ENCODE data around the gene UNG.
"Not testable (repeated sequence)": the region's sequence is repeated elsewhere in the genome, so short reads cannot be mapped to it uniquely, and the experiment has no call there.

UNG gene

GRCh38 chr12:109126784-109127183, 29.4 kb downstream of the UNG start:
- no peak overlapping the region for H3K27ac ChIP-seq (ENCODE audit: low read length)
- peaks cover 3% of the 10 kb centered on the region for H3K4me1 ChIP-seq (ENCODE audit: control insufficient read depth, low read depth, low read length)
- no peaks in the 10 kb centered on the region for H3K9me3 ChIP-seq (ENCODE audit: control insufficient read depth, low read depth, low read length)
- no peak overlapping the region for H3K4me3 ChIP-seq (ENCODE audit: low read length)
- no peaks in the 10 kb centered on the region for H3K27me3 ChIP-seq (ENCODE audit: control insufficient read depth, insufficient read depth, low read length)
- H3K9ac ChIP-seq (ENCODE audit: low read length): no peak overlapping the region
- H3K36me3 ChIP-seq (ENCODE audit: control insufficient read depth, low read depth, low read length): no peaks in the 10 kb centered on the region

GRCh38 chr12:109127533-109128242, 30.3 kb downstream of the UNG start:
- H3K4me1 ChIP-seq (ENCODE audit: control insufficient read depth, low read depth, low read length): peaks cover 3% of the 10 kb centered on the region

GRCh38 chr12:109130297-109131153, 33.1 kb downstream of the UNG start:
- H3K9ac ChIP-seq (ENCODE audit: low read length): no peak overlapping the region
- no peak overlapping the region for H3K4me3 ChIP-seq (ENCODE audit: low read length)
- no peaks in the 10 kb centered on the region for H3K36me3 ChIP-seq (ENCODE audit: control insufficient read depth, low read depth, low read length)
- H3K9me3 ChIP-seq (ENCODE audit: control insufficient read depth, low read depth, low read length): no peaks in the 10 kb centered on the region
- no peaks in the 10 kb centered on the region for H3K27me3 ChIP-seq (ENCODE audit: control insufficient read depth, insufficient read depth, low read length)
- H3K4me1 ChIP-seq (ENCODE audit: control insufficient read depth, low read depth, low read length): peaks cover 3% of the 10 kb centered on the region
- no peak overlapping the region for H3K27ac ChIP-seq (ENCODE audit: low read length)

More at GRCh38 chr12:109127533-109128242, 30.3 kb downstream of the UNG start:
- no peak overlapping the region for H3K4me3 ChIP-seq (ENCODE audit: low read length)
- H3K36me3 ChIP-seq (ENCODE audit: control insufficient read depth, low read depth, low read length): no peaks in the 10 kb centered on the region
- H3K27ac ChIP-seq (ENCODE audit: low read length): no peak overlapping the region
- H3K9ac ChIP-seq (ENCODE audit: low read length): no peak overlapping the region
- H3K9me3 ChIP-seq (ENCODE audit: control insufficient read depth, low read depth, low read length): no peaks in the 10 kb centered on the region
- no peaks in the 10 kb centered on the region for H3K27me3 ChIP-seq (ENCODE audit: control insufficient read depth, insufficient read depth, low read length)

GRCh38 chr12:109131154-109132050, 34.0 kb downstream of the UNG start:
- no peak overlapping the region for H3K4me3 ChIP-seq (ENCODE audit: low read length)
- H3K4me1 ChIP-seq (ENCODE audit: control insufficient read depth, low read depth, low read length): no peaks in the 10 kb centered on the region
- no peaks in the 10 kb centered on the region for H3K36me3 ChIP-seq (ENCODE audit: control insufficient read depth, low read depth, low read length)
- no peak overlapping the region for H3K9ac ChIP-seq (ENCODE audit: low read length)
- no peaks in the 10 kb centered on the region for H3K9me3 ChIP-seq (ENCODE audit: control insufficient read depth, low read depth, low read length)
- H3K27me3 ChIP-seq (ENCODE audit: control insufficient read depth, insufficient read depth, low read length): no peaks in the 10 kb centered on the region
- H3K27ac ChIP-seq (ENCODE audit: low read length): no peak overlapping the region

- Histone ChIP-seq H3K4me1 (ENCODE audit: control insufficient read depth, low read depth, low read length) (no peaks in the 10 kb centered on the region), H3K27me3 (ENCODE audit: control insufficient read depth, insufficient read depth, low read length) (no peaks in the 10 kb centered on the region), H3K36me3 (ENCODE audit: control insufficient read depth, low read depth, low read length) (no peaks in the 10 kb centered on the region), H3K27ac (ENCODE audit: low read length) (no peak overlapping the region), H3K9ac (ENCODE audit: low read length) (no peak overlapping the region), H3K9me3 (ENCODE audit: control insufficient read depth, low read depth, low read length) (no peaks in the 10 kb centered on the region), H3K4me3 (ENCODE audit: low read length) (no peak overlapping the region)
Measured at GRCh38 chr12:109134186-109134917, 37.0 kb downstream of the UNG start.

DNA sequence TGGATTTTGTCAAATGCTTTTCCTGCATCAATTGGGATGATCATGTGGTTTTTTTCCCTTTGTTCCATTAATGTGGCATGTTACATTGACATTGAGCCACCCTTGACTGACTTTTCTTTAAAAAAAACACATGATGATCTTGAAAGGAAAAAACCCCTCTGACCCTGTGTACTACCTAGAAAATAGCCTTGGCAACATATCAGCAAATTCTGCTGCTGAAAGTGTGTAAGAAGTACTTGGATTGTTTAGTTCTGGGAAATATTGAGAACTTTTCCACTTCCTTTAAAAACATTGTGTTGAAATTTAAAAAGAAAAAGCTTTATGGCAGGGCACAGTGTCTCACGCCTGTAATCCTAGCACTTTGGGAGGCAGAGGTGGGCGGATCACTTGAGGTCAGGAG, 39.7 kb downstream of the UNG start:
- no peaks in the 10 kb centered on the region for H3K36me3 ChIP-seq (ENCODE audit: control insufficient read depth, low read depth, low read length)
- no peak overlapping the region for H3K27ac ChIP-seq (ENCODE audit: low read length)
- no peak overlapping the region for H3K4me3 ChIP-seq (ENCODE audit: low read length)
- H3K27me3 ChIP-seq (ENCODE audit: control insufficient read depth, insufficient read depth, low read length): no peaks in the 10 kb centered on the region
- no peak overlapping the region for H3K9ac ChIP-seq (ENCODE audit: low read length)
- no peaks in the 10 kb centered on the region for H3K4me1 ChIP-seq (ENCODE audit: control insufficient read depth, low read depth, low read length)
- H3K9me3 ChIP-seq (ENCODE audit: control insufficient read depth, low read depth, low read length): no peaks in the 10 kb centered on the region

DNA sequence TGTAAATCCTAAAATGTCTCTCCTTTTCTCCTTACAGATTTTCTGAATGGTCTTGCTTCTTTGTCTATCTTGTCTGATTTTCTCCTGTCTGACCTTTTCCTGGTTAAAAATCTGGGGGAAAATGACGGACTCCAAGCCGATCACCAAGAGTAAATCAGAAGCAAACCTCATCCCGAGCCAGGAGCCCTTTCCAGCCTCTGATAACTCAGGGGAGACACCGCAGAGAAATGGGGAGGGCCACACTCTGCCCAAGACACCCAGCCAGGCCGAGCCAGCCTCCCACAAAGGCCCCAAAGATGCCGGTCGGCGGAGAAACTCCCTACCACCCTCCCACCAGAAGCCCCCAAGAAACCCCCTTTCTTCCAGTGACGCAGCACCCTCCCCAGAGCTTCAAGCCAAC, 42.0 kb downstream of the UNG start:
- H3K9ac ChIP-seq (ENCODE audit: low read length): no peak overlapping the region
- H3K27me3 ChIP-seq (ENCODE audit: control insufficient read depth, insufficient read depth, low read length): no peaks in the 10 kb centered on the region
- no peaks in the 10 kb centered on the region for H3K9me3 ChIP-seq (ENCODE audit: control insufficient read depth, low read depth, low read length)
- H3K27ac ChIP-seq (ENCODE audit: low read length): no peak overlapping the region
- no peaks in the 10 kb centered on the region for H3K4me1 ChIP-seq (ENCODE audit: control insufficient read depth, low read depth, low read length)
- H3K4me3 ChIP-seq (ENCODE audit: low read length): no peak overlapping the region
- no peaks in the 10 kb centered on the region for H3K36me3 ChIP-seq (ENCODE audit: control insufficient read depth, low read depth, low read length)

- H3K27me3 ChIP-seq (ENCODE audit: control insufficient read depth, insufficient read depth, low read length): no peaks in the 10 kb centered on the region
- H3K4me1 ChIP-seq (ENCODE audit: control insufficient read depth, low read depth, low read length): no peaks in the 10 kb centered on the region
- no peaks in the 10 kb centered on the region for H3K36me3 ChIP-seq (ENCODE audit: control insufficient read depth, low read depth, low read length)
- H3K27ac ChIP-seq (ENCODE audit: low read length): no peak overlapping the region
- H3K9ac ChIP-seq (ENCODE audit: low read length): no peak overlapping the region
- no peaks in the 10 kb centered on the region for H3K9me3 ChIP-seq (ENCODE audit: control insufficient read depth, low read depth, low read length)
- H3K4me3 ChIP-seq (ENCODE audit: low read length): no peak overlapping the region
Measured at GRCh38 chr12:109139791-109140190, 42.4 kb downstream of the UNG start.

DNA sequence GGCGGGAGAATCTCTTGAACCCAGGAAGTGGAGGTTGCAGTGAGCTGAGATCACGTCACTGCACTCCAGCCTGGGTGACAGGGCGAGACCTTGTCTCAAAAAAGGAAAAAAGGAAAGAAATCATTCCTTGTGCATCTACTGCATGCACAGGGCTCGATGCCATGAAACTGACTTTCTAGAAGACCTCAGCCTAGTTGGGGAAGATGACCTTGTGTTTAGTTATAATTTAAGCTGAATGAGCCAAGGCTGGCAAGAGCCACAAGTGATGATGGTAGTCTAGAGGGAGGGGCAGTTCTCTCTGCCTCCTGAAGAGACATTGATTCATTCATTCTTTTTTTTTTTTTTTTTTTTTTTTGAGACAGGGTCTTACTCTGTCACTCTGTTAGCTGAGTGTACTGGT, 43.2 kb downstream of the UNG start:
- no peak overlapping the region for H3K27ac ChIP-seq (ENCODE audit: low read length)
- no peaks in the 10 kb centered on the region for H3K9me3 ChIP-seq (ENCODE audit: control insufficient read depth, low read depth, low read length)
- no peak overlapping the region for H3K9ac ChIP-seq (ENCODE audit: low read length)
- H3K36me3 ChIP-seq (ENCODE audit: control insufficient read depth, low read depth, low read length): no peaks in the 10 kb centered on the region
- H3K4me3 ChIP-seq (ENCODE audit: low read length): no peak overlapping the region
- no peaks in the 10 kb centered on the region for H3K27me3 ChIP-seq (ENCODE audit: control insufficient read depth, insufficient read depth, low read length)
- no peaks in the 10 kb centered on the region for H3K4me1 ChIP-seq (ENCODE audit: control insufficient read depth, low read depth, low read length)

GRCh38 chr12:109144224-109144623, 46.8 kb downstream of the UNG start:
- Histone ChIP-seq H3K9me3 (ENCODE audit: control insufficient read depth, low read depth, low read length) (no peaks in the 10 kb centered on the region), H3K36me3 (ENCODE audit: control insufficient read depth, low read depth, low read length) (no peaks in the 10 kb centered on the region), H3K27me3 (ENCODE audit: control insufficient read depth, insufficient read depth, low read length) (no peaks in the 10 kb centered on the region), H3K27ac (ENCODE audit: low read length) (no peak overlapping the region), H3K4me1 (ENCODE audit: control insufficient read depth, low read depth, low read length) (no peaks in the 10 kb centered on the region), H3K4me3 (ENCODE audit: low read length) (no peak overlapping the region), H3K9ac (ENCODE audit: low read length) (no peak overlapping the region)

DNA sequence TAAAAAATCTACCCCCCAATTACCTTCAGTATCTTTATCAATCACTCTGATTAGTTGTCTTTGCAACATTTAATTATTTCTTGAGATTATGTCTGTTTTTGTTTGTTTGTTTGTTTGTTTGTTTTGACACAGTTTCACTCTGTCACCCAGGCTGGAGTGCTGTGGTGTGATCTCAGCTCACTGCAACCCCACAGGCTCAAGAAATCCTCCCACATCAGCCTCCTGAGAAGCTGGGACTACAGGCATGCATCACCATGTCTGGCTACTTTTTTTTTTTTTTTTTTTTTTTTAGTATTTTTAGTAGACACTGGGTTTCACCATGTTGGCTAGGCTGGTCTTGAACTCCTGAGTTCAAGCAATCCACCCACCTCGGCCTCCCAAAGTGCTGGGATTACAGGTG, 49.7 kb downstream of the UNG start:
- H3K27me3 ChIP-seq (ENCODE audit: control insufficient read depth, insufficient read depth, low read length); H3K4me3 ChIP-seq (ENCODE audit: low read length); H3K36me3 ChIP-seq (ENCODE audit: control insufficient read depth, low read depth, low read length); H3K27ac ChIP-seq (ENCODE audit: low read length); H3K9me3 ChIP-seq (ENCODE audit: control insufficient read depth, low read depth, low read length); H3K4me1 ChIP-seq (ENCODE audit: control insufficient read depth, low read depth, low read length); H3K9ac ChIP-seq (ENCODE audit: low read length): not testable (repeated sequence)

All from iPS-18a (cell line).